Mesendoderm (in vitro differentiated cells): ENCODE data around the gene TASP1.

Experiments
- DNase-seq: peaks from one replicate; pipeline ENCODE4 v3.0.0; 2013
- H2AK5ac ChIP-seq: 2 replicates; pipeline ENCODE4 v1.6.1; 2013; ENCODE audit warnings: low read length, inconsistent platforms
- H2BK120ac ChIP-seq: 2 replicates; pipeline ENCODE4 v1.6.1; 2013; ENCODE audit warnings: low read depth, mild to moderate bottlenecking, low read length, moderate library complexity, mixed read lengths
- H2BK15ac ChIP-seq: replicated peaks from 2 replicates; pipeline ENCODE4 v1.6.1; 2013; ENCODE audit warnings: low read depth, mild to moderate bottlenecking, moderate library complexity
- H2BK5ac ChIP-seq: 2 replicates; pipeline ENCODE4 v1.6.1; 2013; ENCODE audit warnings: low read length, inconsistent platforms
- H3K18ac ChIP-seq: 2 replicates; pipeline ENCODE4 v1.6.1; 2013; ENCODE audit warnings: mild to moderate bottlenecking, low read length, mixed read lengths
- H3K23ac ChIP-seq: one replicate; pipeline ENCODE4 v1.6.1; 2013; ENCODE audit warnings: low read length
- H3K27ac ChIP-seq: 2 replicates; pipeline ENCODE4 v1.5.1; 2013; ENCODE audit warnings: low read depth, mild to moderate bottlenecking, inconsistent platforms, low read length, moderate library complexity
- H3K27me3 ChIP-seq: 2 replicates; pipeline ENCODE4 v1.6.1; 2013; ENCODE audit warnings: low read length, control low read depth, mild to moderate bottlenecking, inconsistent platforms; ENCODE audit not compliant: insufficient read depth, poor library complexity
- H3K36me3 ChIP-seq: 2 replicates; pipeline ENCODE4 v1.6.1; 2013; ENCODE audit warnings: low read length, inconsistent platforms; ENCODE audit not compliant: control insufficient read depth, insufficient read depth
- H3K4ac ChIP-seq: one replicate; pipeline ENCODE4 v1.6.1; 2013; ENCODE audit warnings: low read depth, mild to moderate bottlenecking, low read length, moderate library complexity
- H3K4me1 ChIP-seq: 2 replicates; pipeline ENCODE4 v1.6.1; 2013; ENCODE audit warnings: low read depth, low read length, inconsistent platforms; ENCODE audit not compliant: control insufficient read depth
- H3K4me2 ChIP-seq: 2 replicates; pipeline ENCODE4 v1.6.1; 2013; ENCODE audit warnings: low read length
- H3K4me3 ChIP-seq: 2 replicates; pipeline ENCODE4 v1.5.1; 2013; ENCODE audit warnings: mild to moderate bottlenecking, low read length
- H3K56ac ChIP-seq: one replicate; pipeline ENCODE4 v1.6.1; 2013; ENCODE audit warnings: low read length
- H3K79me1 ChIP-seq: 2 replicates; pipeline ENCODE4 v1.6.1; 2013; ENCODE audit warnings: low read length, inconsistent platforms
- H3K79me2 ChIP-seq: 2 replicates; pipeline ENCODE4 v1.6.1; 2013; ENCODE audit warnings: mild to moderate bottlenecking, low read length; ENCODE audit not compliant: control insufficient read depth, insufficient read depth
- H3K9ac ChIP-seq: 2 replicates; pipeline ENCODE4 v1.6.1; 2013; ENCODE audit warnings: low read length, inconsistent platforms
- H4K5ac ChIP-seq: one replicate; pipeline ENCODE4 v1.6.1; 2013; ENCODE audit warnings: low read length
- H4K8ac ChIP-seq: one replicate; pipeline ENCODE4 v1.6.1; 2013; ENCODE audit warnings: low read depth, mild to moderate bottlenecking, control low read depth, low read length, moderate library complexity
- WGBS: extraction: QIAGEN DNeasy Blood & Tissue Kit; methylation state at CpG from one replicate; pipeline ENCODE4 v1.1.7; 2013; ENCODE audit warnings: low lambda C conversion rate, missing lambda C conversion rate; ENCODE audit not compliant: insufficient coverage; ENCODE audit errors: extremely low coverage; 5-methylcytosine and 5-hydroxymethylcytosine counted together

The TASP1 gene

GRCh38 chr20:13355411-13355810, 283.3 kb downstream of the TASP1 start:
- Histone ChIP-seq H3K9ac (no peak overlapping the region), H3K18ac (peak overlapping the region; percentile 62), H3K56ac (no peak overlapping the region), H3K36me3 (no peaks in the 10 kb centered on the region), H2BK5ac (peak overlapping the region; percentile 6), H3K4ac (peak overlapping the region; percentile 48), H2BK120ac (peak overlapping the region; percentile 35), H3K4me1 (peaks cover 11% of the 10 kb centered on the region), H4K8ac (no peak overlapping the region), H2AK5ac (no peak overlapping the region), H3K79me2 (no peaks in the 10 kb centered on the region), H3K27me3 (no peaks in the 10 kb centered on the region), H3K27ac (no peak overlapping the region), H3K79me1 (no peaks in the 10 kb centered on the region), H4K5ac (peak overlapping the region; percentile 24), H3K23ac (no peak overlapping the region), H2BK15ac (no peak overlapping the region), H3K4me3 (no peak overlapping the region), H3K4me2 (no peak overlapping the region)
- no CpG with 5 or more reads among the region's 3 CpGs for WGBS
- DNase-seq = no peak

- peak; percentile 49 for DNase-seq
- Histone ChIP-seq H3K9ac (no peak overlapping the region), H3K23ac (no peak overlapping the region), H3K18ac (no peak overlapping the region), H3K79me1 (no peaks in the 10 kb centered on the region), H3K4me1 (peaks cover 11% of the 10 kb centered on the region), H3K27me3 (no peaks in the 10 kb centered on the region), H3K79me2 (no peaks in the 10 kb centered on the region), H4K5ac (no peak overlapping the region), H2BK120ac (no peak overlapping the region), H3K56ac (no peak overlapping the region), H2AK5ac (no peak overlapping the region), H3K4me2 (no peak overlapping the region), H3K4me3 (no peak overlapping the region), H3K36me3 (no peaks in the 10 kb centered on the region), H2BK15ac (no peak overlapping the region), H4K8ac (no peak overlapping the region), H3K27ac (no peak overlapping the region), H2BK5ac (no peak overlapping the region), H3K4ac (no peak overlapping the region)
- no CpG with 5 or more reads among the region's 2 CpGs for WGBS
Measured at GRCh38 chr20:13353261-13353945, 285.3 kb downstream of the TASP1 start.

GRCh38 chr20:13349235-13349604, 289.5 kb downstream of the TASP1 start:
- Histone ChIP-seq H3K36me3 (no peaks in the 10 kb centered on the region), H3K9ac (no peak overlapping the region), H3K79me2 (no peaks in the 10 kb centered on the region), H3K4ac (no peak overlapping the region), H3K4me1 (no peaks in the 10 kb centered on the region), H3K56ac (no peak overlapping the region), H3K23ac (no peak overlapping the region), H2BK15ac (no peak overlapping the region), H3K4me3 (no peak overlapping the region), H2BK120ac (no peak overlapping the region), H3K27me3 (no peaks in the 10 kb centered on the region), H3K4me2 (no peak overlapping the region), H3K18ac (no peak overlapping the region), H3K27ac (no peak overlapping the region), H3K79me1 (no peaks in the 10 kb centered on the region), H2AK5ac (no peak overlapping the region), H4K8ac (no peak overlapping the region), H2BK5ac (no peak overlapping the region), H4K5ac (no peak overlapping the region)
- no peak for DNase-seq
- WGBS = no CpG with 5 or more reads among the region's 4 CpGs

GRCh38 chr20:13348311-13349234, 290.2 kb downstream of the TASP1 start:
- H3K79me1 ChIP-seq = no peaks in the 10 kb centered on the region
- H3K79me2 ChIP-seq = no peaks in the 10 kb centered on the region
- H3K27ac ChIP-seq = no peak overlapping the region
- H2BK120ac ChIP-seq = no peak overlapping the region
- H2BK15ac ChIP-seq = peak overlapping the region; percentile 21
- H4K5ac ChIP-seq = no peak overlapping the region
- no peak overlapping the region for H3K18ac ChIP-seq
- H3K56ac ChIP-seq = no peak overlapping the region
- H3K36me3 ChIP-seq = no peaks in the 10 kb centered on the region
- H4K8ac ChIP-seq = no peak overlapping the region
- no peak overlapping the region for H3K9ac ChIP-seq
- H2AK5ac ChIP-seq = no peak overlapping the region
- H3K4ac ChIP-seq = no peak overlapping the region
- H3K4me1 ChIP-seq = no peaks in the 10 kb centered on the region
- no peak overlapping the region for H2BK5ac ChIP-seq
- H3K27me3 ChIP-seq = no peaks in the 10 kb centered on the region
- no peak for DNase-seq
- no peak overlapping the region for H3K4me3 ChIP-seq
- no CpG with 5 or more reads among the region's 9 CpGs for WGBS
- H3K4me2 ChIP-seq = no peak overlapping the region
- no peak overlapping the region for H3K23ac ChIP-seq

- H3K23ac ChIP-seq = no peak overlapping the region
- H3K27ac ChIP-seq = peak overlapping the region; percentile 19
- H4K5ac ChIP-seq = no peak overlapping the region
- no peak overlapping the region for H2AK5ac ChIP-seq
- H3K18ac ChIP-seq = no peak overlapping the region
- no peak overlapping the region for H3K4ac ChIP-seq
- no peak for DNase-seq
- H2BK120ac ChIP-seq = no peak overlapping the region
- H3K79me2 ChIP-seq = no peaks in the 10 kb centered on the region
- H3K27me3 ChIP-seq = no peaks in the 10 kb centered on the region
- no peak overlapping the region for H3K9ac ChIP-seq
- H3K56ac ChIP-seq = peak overlapping the region; percentile 35
- no peak overlapping the region for H4K8ac ChIP-seq
- H3K4me2 ChIP-seq = no peak overlapping the region
- no peaks in the 10 kb centered on the region for H3K79me1 ChIP-seq
- no CpG with 5 or more reads among the region's 9 CpGs for WGBS
- no peak overlapping the region for H2BK5ac ChIP-seq
- peaks cover 5% of the 10 kb centered on the region for H3K4me1 ChIP-seq
- H2BK15ac ChIP-seq = no peak overlapping the region
- no peak overlapping the region for H3K4me3 ChIP-seq
- H3K36me3 ChIP-seq = no peaks in the 10 kb centered on the region
Measured at GRCh38 chr20:13344671-13345070, 294.1 kb downstream of the TASP1 start.
